ENCODE results near the gene GBP7. TPM values are rescaled to one million over a fixed set of nuclear protein-coding genes. Genes with fewer than 3 reads are reported as not detected.

GBP7 gene
- total RNA-seq, 1 experiment from 2014 or later = not detected

GRCh38 chr1:89095737-89096136 is 80.1 kb downstream of the GBP7 start:
- TF ChIP-seq, protein P1, sequence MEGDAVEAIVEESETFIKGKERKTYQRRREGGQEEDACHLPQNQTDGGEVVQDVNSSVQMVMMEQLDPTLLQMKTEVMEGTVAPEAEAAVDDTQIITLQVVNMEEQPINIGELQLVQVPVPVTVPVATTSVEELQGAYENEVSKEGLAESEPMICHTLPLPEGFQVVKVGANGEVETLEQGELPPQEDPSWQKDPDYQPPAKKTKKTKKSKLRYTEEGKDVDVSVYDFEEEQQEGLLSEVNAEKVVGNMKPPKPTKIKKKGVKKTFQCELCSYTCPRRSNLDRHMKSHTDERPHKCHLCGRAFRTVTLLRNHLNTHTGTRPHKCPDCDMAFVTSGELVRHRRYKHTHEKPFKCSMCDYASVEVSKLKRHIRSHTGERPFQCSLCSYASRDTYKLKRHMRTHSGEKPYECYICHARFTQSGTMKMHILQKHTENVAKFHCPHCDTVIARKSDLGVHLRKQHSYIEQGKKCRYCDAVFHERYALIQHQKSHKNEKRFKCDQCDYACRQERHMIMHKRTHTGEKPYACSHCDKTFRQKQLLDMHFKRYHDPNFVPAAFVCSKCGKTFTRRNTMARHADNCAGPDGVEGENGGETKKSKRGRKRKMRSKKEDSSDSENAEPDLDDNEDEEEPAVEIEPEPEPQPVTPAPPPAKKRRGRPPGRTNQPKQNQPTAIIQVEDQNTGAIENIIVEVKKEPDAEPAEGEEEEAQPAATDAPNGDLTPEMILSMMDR (conservative IDR thresholded peaks at IDR 0.05; ENCODE audit: low read depth, low read length) = no peak
- TF ChIP-seq EZH2 (IDR thresholded peaks at IDR 0.05; ENCODE audit: borderline replicate concordance, low read depth, low read length, poor library complexity, severe bottlenecking) = no peak
- BruUV-seq (replicated peaks) = no TSS peak

DNA sequence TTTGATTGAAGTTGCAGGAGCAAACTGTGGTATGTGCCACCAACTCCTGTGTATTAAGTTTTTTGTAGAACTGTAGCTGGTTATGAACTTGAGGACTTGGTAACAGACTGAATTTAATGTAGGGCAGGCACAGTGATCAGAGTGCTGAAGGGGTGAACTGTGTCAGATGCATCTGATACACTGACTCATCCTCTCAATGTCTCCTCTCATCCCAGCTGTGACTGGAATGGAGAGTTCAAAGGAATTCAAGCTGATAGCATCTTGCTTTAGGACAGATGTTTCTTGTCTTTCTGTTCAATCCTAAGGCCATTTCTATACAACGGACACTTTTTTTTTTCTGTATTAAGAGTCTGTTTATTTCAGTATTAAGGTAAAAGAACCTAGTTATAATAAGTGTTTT is 85.8 kb downstream of the GBP7 start:
- ChIA-PET POLR2A (ENCODE audit: low non-redundant PET) (no interaction called here), CTCF (no interaction called here)
- DNase-seq (ENCODE audit: low spot score) = no peak
- no TSS peak for BruUV-seq (replicated peaks)
- Histone ChIP-seq H3K9me3 (ENCODE audit: low read depth, low read length, poor library complexity, severe bottlenecking) (no peaks in the 10 kb centered on the region), H3K27me3 (replicated peaks; ENCODE audit: insufficient read depth, low read depth, low read length, poor library complexity) (no peaks in the 10 kb centered on the region), H3K4me3 (ENCODE audit: low read depth, low read length, poor library complexity, severe bottlenecking) (no peak overlapping the region), H3K36me3 (ENCODE audit: insufficient read depth, low read length, poor library complexity, severe bottlenecking) (no peaks in the 10 kb centered on the region), H3K4me1 (ENCODE audit: insufficient read depth, low read length, poor library complexity, severe bottlenecking) (no peaks in the 10 kb centered on the region), H3K27ac (ENCODE audit: low read depth, low read length, poor library complexity, severe bottlenecking) (no peak overlapping the region)
- intact Hi-C loops (cut with micrococcal nuclease; ENCODE audit: unreplicated experiment) = loop anchor here (5.0 kb wide), 1 partner anchor 367 kb away; no protein-coding TSS in a partner anchor
- TF ChIP-seq EZH2 (IDR thresholded peaks at IDR 0.05; ENCODE audit: borderline replicate concordance, low read depth, low read length, poor library complexity, severe bottlenecking) = no peak
- TF ChIP-seq, protein P1 (conservative IDR thresholded peaks at IDR 0.05; ENCODE audit: low read depth, low read length) = no peak

More at GRCh38 chr1:89095737-89096136, 80.1 kb downstream of the GBP7 start:
- intact Hi-C loops (cut with micrococcal nuclease; ENCODE audit: unreplicated experiment) = no loop called here
- H3K36me3 ChIP-seq (ENCODE audit: insufficient read depth, low read length, poor library complexity, severe bottlenecking) = no peaks in the 10 kb centered on the region
- CTCF ChIA-PET = no interaction called here
- peaks cover 9% of the 10 kb centered on the region for H3K9me3 ChIP-seq (ENCODE audit: low read depth, low read length, poor library complexity, severe bottlenecking)
- POLR2A ChIA-PET (ENCODE audit: low non-redundant PET) = no interaction called here
- H3K4me1 ChIP-seq (ENCODE audit: insufficient read depth, low read length, poor library complexity, severe bottlenecking) = no peaks in the 10 kb centered on the region
- H3K4me3 ChIP-seq (ENCODE audit: low read depth, low read length, poor library complexity, severe bottlenecking) = no peak overlapping the region
- no peaks in the 10 kb centered on the region for H3K27me3 ChIP-seq (replicated peaks; ENCODE audit: insufficient read depth, low read depth, low read length, poor library complexity)
- H3K27ac ChIP-seq (ENCODE audit: low read depth, low read length, poor library complexity, severe bottlenecking) = no peak overlapping the region
- DNase-seq (ENCODE audit: low spot score) = no peak

DNA sequence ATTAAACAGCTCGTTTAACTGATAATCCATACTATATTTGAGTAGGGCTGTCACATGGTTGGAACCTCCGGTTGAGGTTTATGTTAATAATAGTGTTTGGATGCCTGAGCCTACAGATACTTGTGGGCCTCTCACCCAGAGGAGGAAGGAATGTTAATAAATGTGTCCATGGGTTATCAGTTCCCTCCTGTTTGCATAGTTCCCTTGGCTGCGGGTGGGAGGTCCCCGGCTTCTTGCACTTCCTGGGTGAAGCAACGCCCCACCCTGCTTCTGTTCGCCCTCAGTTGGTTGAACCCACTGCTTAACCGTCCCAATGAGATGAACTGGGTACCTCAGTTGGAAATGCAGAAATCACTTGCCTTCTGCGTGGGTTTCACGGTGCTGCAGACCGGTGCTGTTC is 87.2 kb downstream of the GBP7 start:
- H3K36me3 ChIP-seq (ENCODE audit: insufficient read depth, low read length, poor library complexity, severe bottlenecking) = no peaks in the 10 kb centered on the region
- no peak overlapping the region for H3K4me3 ChIP-seq (ENCODE audit: low read depth, low read length, poor library complexity, severe bottlenecking)
- H3K27me3 ChIP-seq (replicated peaks; ENCODE audit: insufficient read depth, low read depth, low read length, poor library complexity) = no peaks in the 10 kb centered on the region
- TF ChIP-seq, protein P1 (conservative IDR thresholded peaks at IDR 0.05; ENCODE audit: low read depth, low read length) = no peak
- POLR2A ChIA-PET (ENCODE audit: low non-redundant PET) = no interaction called here
- CTCF ChIA-PET = no interaction called here
- no TSS peak for BruUV-seq (replicated peaks)
- no peaks in the 10 kb centered on the region for H3K4me1 ChIP-seq (ENCODE audit: insufficient read depth, low read length, poor library complexity, severe bottlenecking)
- H3K9me3 ChIP-seq (ENCODE audit: low read depth, low read length, poor library complexity, severe bottlenecking) = no peaks in the 10 kb centered on the region
- no peak for DNase-seq (ENCODE audit: low spot score)
- intact Hi-C loops (cut with micrococcal nuclease; ENCODE audit: unreplicated experiment) = loop anchor here (5.0 kb wide), 1 partner anchor 369 kb away; no protein-coding TSS in a partner anchor
- H3K27ac ChIP-seq (ENCODE audit: low read depth, low read length, poor library complexity, severe bottlenecking) = no peak overlapping the region

All from A673 (cell line).